Pancreas (tissue), 10 donors: Measurements from ENCODE around the gene DZIP1L. TPM values are rescaled to one million over a fixed set of nuclear protein-coding genes. Genes with fewer than 3 reads are reported as not detected.
A peak's percentile ranks its signal among the peaks of the same experiment; 100 is the strongest.

Experiments used
- ATAC-seq, 4 donors: fragments of 200-7000 bp; cut with Tn5 transposase; one replicate each; pipeline versions ENCODE4 v1.8.0 to v1.9.1; 2020; ENCODE audit warnings: mild to moderate bottlenecking in 4 of 4, moderate library complexity in 4 of 4
- DNase-seq, 6 donors: peaks; one replicate each; pipeline ENCODE4 v3.0.0-alpha.2; 2020
- FAIRE-seq: peaks from 2 replicates; lab custom pipeline; 2012; peaks lifted over from hg19 to GRCh38; lab: Jason Lieb, UNC
- H3K27ac ChIP-seq, 4 donors: fragments of 200-600 bp; sonication (generic); 1 replicate in 3 of 4; 2 replicates in 1 of 4; pipeline versions ENCODE4 v1.5.0 to v1.8.0; 2020
- H3K27me3 ChIP-seq, 4 donors: fragments of 200-600 bp; one replicate each; pipeline ENCODE4 v1.8.0; 2021
- H3K36me3 ChIP-seq, 3 donors: fragments of 200-600 bp; sonication (generic) in 1 of 3; one replicate each; pipeline versions ENCODE4 v1.5.0 to v1.8.0; 2020 to 2021
- H3K4me1 ChIP-seq, 3 donors: fragments of 200-600 bp; one replicate each; pipeline ENCODE4 v1.8.0; 2021
- H3K4me3 ChIP-seq, 4 donors: fragments of 200-600 bp; sonication (generic) in 2 of 4; one replicate each; pipeline versions ENCODE4 v1.5.0 to v1.8.0; 2020 to 2021
- H3K9me3 ChIP-seq, 4 donors: fragments of 200-600 bp; one replicate each; pipeline ENCODE4 v1.8.0; 2021
- WGBS, 2 donors: extraction: QIAGEN DNeasy Blood & Tissue Kit; methylation state at CpG; one replicate each; pipeline ENCODE4 v1.1.7; 2013; 5-methylcytosine and 5-hydroxymethylcytosine counted together
- intact Hi-C, 3 donors: fragments of 100-400 bp; cut with DNase I; formaldehyde crosslinking; loops; one replicate each; pipeline versions ENCODE4 v1.11.1 to v1.14.2; 2022
- polyA plus RNA-seq, 2 donors: library from polyadenylated mRNA; stranded (reverse); fragments of 200-250 nt; gene quantifications; one replicate each; pipeline ENCODE4 v1.2.3, GENCODE V29; 2013
- total RNA-seq, 6 donors: library from RNA; stranded (reverse); fragmentation: NEBNext Ultra II Directional in 4 of 6; extraction: Animal tissue kit (Norgen Biotek cat#: 25700) in 4 of 6; gene quantifications; one replicate each; pipeline versions ENCODE4 v1.2.1 to v1.2.4, GENCODE V29; 2021 to 2023
- TF ChIP-seq, protein P1 (sequence below), 4 donors: fragments of 200-600 bp; sonication (generic) in 3 of 4; IDR thresholded peaks; one replicate each; pipeline versions ENCODE4 v1.5.0 to v1.8.0; 2021; ENCODE audit warnings: antibody characterized with exemption in 4 of 4
- donor health status: healthy with polysubstance abuse.
- donor health status: DM: no; HTN: no; CAD: no; lungs with moderate emphysema.
- donor health status: DM: no; HTN: no; CAD: no.
- donor health status: control.
- donor health status: control.
- donor health status: Bipolar disorder and iron deficiency.
- donor health status: DM: yes; HTN: yes; CAD: no.
- donor health status: DM: no; HTN: no; CAD: no.
- donor health status: DM: no; HTN: no; CAD: no.
- donor health status: DM: yes; HTN: yes; CAD: no.

The DZIP1L gene
- total and polyA plus RNA-seq, 8 donors: 6.3 to 21.7 (median 10.0) TPM

DNA sequence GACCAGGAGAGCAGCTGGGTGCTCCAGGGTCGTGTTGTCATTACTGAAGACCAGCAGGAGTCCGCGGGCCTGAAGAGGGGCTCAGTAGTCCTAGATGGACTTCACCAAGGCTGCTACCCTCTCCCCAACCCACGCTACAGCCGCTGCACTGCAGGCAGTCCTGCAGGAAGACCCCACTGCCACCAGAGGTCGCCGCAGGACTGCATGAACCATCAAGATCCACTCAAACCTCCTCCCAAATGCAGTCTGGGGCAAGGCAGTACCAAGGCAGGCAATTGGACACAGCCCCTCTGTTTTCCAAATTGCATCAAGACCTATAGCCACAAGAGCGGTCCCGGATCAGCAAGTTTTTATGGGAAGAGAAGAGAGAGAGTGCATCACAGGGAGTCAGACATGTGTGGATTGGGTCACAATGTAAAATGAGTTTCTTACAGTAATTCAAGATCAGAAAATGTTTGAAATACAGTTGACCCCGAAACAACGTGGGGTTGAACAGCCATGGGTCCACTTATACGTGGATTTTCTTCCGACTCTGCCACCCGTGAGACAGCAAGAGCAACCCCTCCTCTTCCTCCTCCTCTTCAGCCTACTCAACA, 46.7 kb downstream of the DZIP1L start:
- Histone ChIP-seq H3K9me3 (no peaks in the 10 kb centered on the region), H3K27ac (no peak overlapping the region), H3K36me3 (peaks cover 3 to 7% (median 5%) of the 10 kb centered on the region in 3 donors), H3K4me1 (no peaks in the 10 kb centered on the region), H3K27me3 (no peaks in the 10 kb centered on the region), H3K4me3 (no peak overlapping the region)
- TF ChIP-seq, protein P1, sequence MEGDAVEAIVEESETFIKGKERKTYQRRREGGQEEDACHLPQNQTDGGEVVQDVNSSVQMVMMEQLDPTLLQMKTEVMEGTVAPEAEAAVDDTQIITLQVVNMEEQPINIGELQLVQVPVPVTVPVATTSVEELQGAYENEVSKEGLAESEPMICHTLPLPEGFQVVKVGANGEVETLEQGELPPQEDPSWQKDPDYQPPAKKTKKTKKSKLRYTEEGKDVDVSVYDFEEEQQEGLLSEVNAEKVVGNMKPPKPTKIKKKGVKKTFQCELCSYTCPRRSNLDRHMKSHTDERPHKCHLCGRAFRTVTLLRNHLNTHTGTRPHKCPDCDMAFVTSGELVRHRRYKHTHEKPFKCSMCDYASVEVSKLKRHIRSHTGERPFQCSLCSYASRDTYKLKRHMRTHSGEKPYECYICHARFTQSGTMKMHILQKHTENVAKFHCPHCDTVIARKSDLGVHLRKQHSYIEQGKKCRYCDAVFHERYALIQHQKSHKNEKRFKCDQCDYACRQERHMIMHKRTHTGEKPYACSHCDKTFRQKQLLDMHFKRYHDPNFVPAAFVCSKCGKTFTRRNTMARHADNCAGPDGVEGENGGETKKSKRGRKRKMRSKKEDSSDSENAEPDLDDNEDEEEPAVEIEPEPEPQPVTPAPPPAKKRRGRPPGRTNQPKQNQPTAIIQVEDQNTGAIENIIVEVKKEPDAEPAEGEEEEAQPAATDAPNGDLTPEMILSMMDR (IDR thresholded peaks at IDR 0.05): peak; percentile 91 to 98 (median 94)
- peak; percentile 58 to 92 (median 82) for DNase-seq
- 20% methylated on average over 14 of the region's 14 CpGs for WGBS, 2 donors
- intact Hi-C loops: no loop called here
- no peak for FAIRE-seq
- peak; percentile 85 to 99 (median 96) for ATAC-seq

DNA sequence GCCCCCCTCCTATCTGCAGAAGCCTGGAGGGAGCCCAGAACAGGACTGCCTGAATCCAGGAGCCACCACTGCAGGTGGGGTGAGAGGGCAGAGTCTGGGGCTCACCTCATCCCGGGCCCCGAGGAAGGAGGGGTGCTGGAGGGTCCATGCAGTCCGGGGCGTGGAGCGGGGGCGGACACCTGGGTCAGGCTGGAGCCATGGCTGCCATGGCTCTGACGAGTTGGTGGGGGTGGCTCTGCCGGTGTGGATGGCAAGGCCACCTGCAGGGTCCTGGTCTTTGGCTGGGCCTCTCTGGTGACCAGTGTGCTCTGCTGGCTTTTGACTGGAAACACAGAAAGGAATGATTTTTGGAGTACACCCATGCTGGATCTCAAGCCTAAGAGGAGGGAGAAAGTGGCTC, 47.4 kb downstream of the DZIP1L start:
- no peak for FAIRE-seq
- no peak for ATAC-seq
- DNase-seq: peak in 1 of 6 donors; percentile 30
- H3K27me3 ChIP-seq: no peaks in the 10 kb centered on the region
- 70 to 77% methylated on average over 8 of the region's 8 CpGs for WGBS, 2 donors
- peaks cover 3 to 11% (median 7%) of the 10 kb centered on the region in 3 donors for H3K36me3 ChIP-seq
- no peak overlapping the region for H3K27ac ChIP-seq
- H3K4me1 ChIP-seq: no peaks in the 10 kb centered on the region
- intact Hi-C loops: no loop called here
- H3K9me3 ChIP-seq: no peaks in the 10 kb centered on the region
- TF ChIP-seq, protein P1 (IDR thresholded peaks at IDR 0.05): no peak
- no peak overlapping the region for H3K4me3 ChIP-seq

DNA sequence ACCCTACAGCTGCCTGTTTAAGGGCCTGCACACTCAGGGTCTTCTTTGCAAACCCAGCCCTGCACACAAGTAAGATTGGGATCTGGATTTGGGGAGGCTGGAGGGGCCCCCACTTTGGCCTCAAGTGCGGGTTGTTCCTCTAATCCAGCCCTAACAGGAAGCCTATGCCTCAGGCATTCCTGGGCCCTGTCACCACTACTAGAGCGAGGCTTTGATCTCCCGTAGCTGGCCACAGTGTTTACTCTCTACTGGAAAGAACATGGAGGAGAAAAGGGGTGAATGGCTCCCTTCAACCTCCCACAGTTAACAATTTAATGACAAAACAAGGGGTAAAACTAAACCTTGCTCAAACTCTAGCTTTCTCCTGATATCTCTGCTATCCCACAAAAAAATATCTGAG, 48.4 kb downstream of the DZIP1L start:
- Histone ChIP-seq H3K9me3 (no peaks in the 10 kb centered on the region), H3K36me3 (peaks cover 3 to 12% (median 3%) of the 10 kb centered on the region in 3 donors), H3K4me1 (no peaks in the 10 kb centered on the region), H3K4me3 (no peak overlapping the region), H3K27ac (no peak overlapping the region), H3K27me3 (no peaks in the 10 kb centered on the region)
- TF ChIP-seq, protein P1 (IDR thresholded peaks at IDR 0.05): no peak
- ATAC-seq (no peak), DNase-seq (no peak), FAIRE-seq (no peak)
- intact Hi-C loops: no loop called here
- WGBS, 2 donors: 89 to 93% methylated on average over 3 of the region's 3 CpGs

DNA sequence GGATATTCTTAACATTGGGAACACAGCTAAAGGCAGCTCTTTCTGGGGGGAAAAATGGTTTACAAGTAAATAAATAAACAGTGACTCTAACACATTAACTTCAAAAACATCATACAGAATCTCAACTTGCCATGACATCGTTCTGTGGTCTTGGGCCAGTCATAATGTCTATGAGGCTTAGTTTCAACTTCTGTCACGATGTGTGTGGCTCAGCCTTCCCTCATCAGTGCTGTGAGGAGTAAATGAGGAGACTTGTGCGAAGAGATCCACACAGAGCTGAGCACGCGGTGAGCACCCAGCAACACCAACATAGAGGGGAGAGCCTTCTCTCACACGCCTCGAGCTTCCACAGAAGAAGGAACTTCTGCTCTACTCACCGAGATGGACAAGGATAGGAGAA, 49.0 kb downstream of the DZIP1L start:
- intact Hi-C loops: no loop called here
- Histone ChIP-seq H3K4me1 (no peaks in the 10 kb centered on the region), H3K36me3 (peaks cover 3 to 12% (median 3%) of the 10 kb centered on the region in 3 donors), H3K4me3 (no peak overlapping the region), H3K27me3 (no peaks in the 10 kb centered on the region), H3K9me3 (no peaks in the 10 kb centered on the region), H3K27ac (no peak overlapping the region)
- no peak for ATAC-seq
- TF ChIP-seq, protein P1 (IDR thresholded peaks at IDR 0.05): no peak
- WGBS, 2 donors: 81 to 85% methylated on average over 8 of the region's 8 CpGs
- FAIRE-seq: no peak
- DNase-seq: no peak

DNA sequence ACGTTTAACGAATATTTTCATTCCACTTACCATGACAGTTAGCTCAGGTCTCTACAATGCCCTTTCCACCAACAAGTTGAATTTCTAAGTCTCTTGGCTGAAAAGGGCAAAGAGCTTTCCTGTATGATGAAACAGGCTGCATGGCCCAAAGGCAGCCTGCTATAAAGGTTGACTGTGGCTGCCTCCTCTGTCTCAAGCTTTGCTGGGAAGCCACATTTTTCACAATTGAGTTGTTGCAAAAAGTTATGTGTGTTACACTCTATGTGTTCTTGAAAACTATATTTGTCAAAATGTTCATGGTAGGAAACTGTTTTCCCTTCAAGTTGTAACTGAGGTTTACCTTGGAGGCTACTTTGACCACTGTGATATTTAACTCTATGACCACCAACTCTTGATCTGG, 49.5 kb downstream of the DZIP1L start:
- FAIRE-seq (no peak), ATAC-seq (no peak), DNase-seq (no peak)
- H3K27me3 ChIP-seq: no peaks in the 10 kb centered on the region
- intact Hi-C loops: no loop called here
- no peak overlapping the region for H3K27ac ChIP-seq
- TF ChIP-seq, protein P1 (IDR thresholded peaks at IDR 0.05): no peak
- no peak overlapping the region for H3K4me3 ChIP-seq
- H3K36me3 ChIP-seq: peaks cover 3 to 12% (median 3%) of the 10 kb centered on the region in 3 donors
- no peaks in the 10 kb centered on the region for H3K4me1 ChIP-seq
- no peaks in the 10 kb centered on the region for H3K9me3 ChIP-seq
- WGBS, 2 donors: 91 to 93% methylated on average over 2 of the region's 2 CpGs
